HG03575 (cell line): ENCODE measurements around the gene GRIP2.

Experiments used
- ATAC-seq: cut with Tn5 transposase; IDR thresholded peaks from one replicate; pipeline ENCODE4 v1.9.1; 2021; ENCODE audit not compliant: unreplicated experiment, insufficient number of reproducible peaks, low FRiP score; ENCODE audit errors: extremely low read depth

Gene GRIP2

DNA sequence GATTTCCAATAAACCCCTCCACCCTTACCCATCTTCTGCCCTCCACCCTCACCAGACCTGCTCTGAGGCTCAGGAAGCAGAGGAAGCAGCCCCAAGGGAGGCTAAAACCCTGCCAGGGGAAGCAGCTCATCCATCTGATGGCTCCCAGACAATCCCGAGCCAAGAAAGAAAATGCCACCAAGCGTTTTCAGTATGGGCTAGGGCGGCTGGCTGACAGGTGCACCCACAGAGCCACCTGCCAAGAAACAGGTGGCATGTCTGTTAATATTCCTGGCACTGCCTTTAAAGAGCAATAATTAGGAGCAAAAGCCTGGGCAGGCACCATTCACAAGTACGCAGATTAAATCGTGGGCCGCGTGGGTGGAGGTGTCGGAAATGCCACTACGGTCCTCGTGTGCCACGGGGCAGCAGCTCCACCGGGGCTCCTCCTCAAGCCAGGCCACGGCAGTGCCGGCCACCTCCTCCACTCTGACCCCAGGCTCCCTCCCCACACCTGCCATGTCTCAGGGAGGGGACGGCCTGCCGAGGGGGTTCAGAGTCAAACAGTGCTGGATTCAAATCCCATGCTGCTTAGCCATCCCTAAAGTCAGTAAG lies 23.9 kb upstream of the GRIP2 start:
- no peak for ATAC-seq

- no peak for ATAC-seq
These were observed 22.2 kb upstream of the GRIP2 start for GRCh38 chr3:14562121-14562890.

GRCh38 chr3:14561051-14561960 lies 21.2 kb upstream of the GRIP2 start:
- ATAC-seq, result no peak

DNA sequence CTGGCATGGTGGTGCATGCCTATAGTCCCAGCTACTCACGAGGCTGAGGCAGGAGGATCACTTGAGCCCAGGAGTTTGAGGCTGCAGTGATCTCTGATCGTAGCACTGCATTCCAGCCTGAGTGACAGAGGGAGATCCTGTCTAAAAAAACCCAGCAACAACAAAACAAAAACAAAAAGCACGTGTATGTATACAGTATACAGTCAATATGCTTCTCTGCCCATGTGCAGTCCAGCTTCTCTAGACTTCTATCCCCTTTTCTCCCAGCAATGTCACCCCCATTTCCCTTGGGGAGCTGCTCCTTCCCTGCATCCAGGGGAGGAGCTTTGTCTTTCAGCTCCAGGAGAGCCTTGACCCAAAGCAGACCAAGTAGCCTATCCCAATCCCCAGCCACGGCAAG lies 20.0 kb upstream of the GRIP2 start:
- ATAC-seq, result no peak

DNA sequence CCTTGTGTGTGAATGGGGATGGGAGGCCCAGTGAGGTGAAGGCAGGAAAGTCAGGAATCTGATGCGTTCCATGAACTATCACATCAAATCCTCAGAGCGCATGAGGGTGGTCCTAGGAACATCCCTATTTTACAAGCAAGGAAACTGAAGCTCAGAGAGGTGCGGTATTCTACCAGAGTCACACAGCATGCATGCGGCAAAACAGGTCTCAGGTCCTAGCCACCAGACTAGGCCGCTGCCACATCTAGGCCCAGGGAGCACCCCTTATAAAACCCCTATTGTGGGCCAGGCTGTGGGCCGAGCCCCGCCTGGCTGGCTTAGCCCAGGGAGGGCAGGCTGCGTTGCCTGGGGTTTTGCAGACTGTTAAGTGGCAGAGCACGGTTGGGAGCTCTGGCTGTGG lies 17.9 kb upstream of the GRIP2 start:
- no peak for ATAC-seq

GRCh38 chr3:14555835-14556234 lies 15.7 kb upstream of the GRIP2 start:
- ATAC-seq, result no peak

GRCh38 chr3:14554715-14555114 lies 14.6 kb upstream of the GRIP2 start:
- no peak for ATAC-seq

DNA sequence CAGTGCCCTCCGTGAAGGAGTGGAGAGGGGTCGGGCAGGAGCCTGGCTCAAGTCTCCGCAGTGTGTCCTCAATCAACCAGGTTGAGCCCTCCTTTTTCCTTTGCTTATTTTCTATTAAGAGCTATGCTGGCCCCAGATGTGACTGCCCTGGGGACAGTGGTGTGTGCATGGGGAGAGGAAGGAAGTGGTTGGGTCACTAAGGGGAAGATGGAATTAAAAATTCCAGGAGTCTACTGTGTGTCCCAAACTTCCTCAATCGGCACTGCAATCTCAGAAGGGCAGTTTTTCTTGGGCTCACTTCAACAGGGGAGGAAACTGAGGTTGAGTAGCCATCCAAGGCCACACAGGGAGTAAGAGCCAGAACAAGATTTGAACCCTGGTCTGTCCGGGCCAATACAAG lies 13.7 kb upstream of the GRIP2 start:
- no peak for ATAC-seq

DNA sequence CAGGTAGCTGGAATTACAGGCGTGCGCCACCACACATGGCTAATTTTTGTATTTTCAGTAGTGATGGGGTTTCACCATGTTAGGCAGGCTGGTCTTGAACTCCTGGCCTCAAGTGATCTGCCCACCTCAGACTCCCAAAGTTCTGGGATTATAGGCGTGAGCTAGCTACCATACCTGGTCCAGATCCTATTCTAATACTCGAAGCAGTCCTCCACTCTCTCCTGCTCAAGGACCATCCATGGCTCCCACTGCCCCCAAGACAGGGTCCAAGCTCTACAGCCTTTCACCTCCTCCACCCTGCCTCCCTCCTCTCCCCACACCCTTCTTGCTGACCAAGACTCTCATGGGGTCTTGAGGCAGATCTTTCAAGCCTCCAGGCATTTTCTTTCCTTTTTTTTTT lies 12.6 kb upstream of the GRIP2 start:
- no peak for ATAC-seq

DNA sequence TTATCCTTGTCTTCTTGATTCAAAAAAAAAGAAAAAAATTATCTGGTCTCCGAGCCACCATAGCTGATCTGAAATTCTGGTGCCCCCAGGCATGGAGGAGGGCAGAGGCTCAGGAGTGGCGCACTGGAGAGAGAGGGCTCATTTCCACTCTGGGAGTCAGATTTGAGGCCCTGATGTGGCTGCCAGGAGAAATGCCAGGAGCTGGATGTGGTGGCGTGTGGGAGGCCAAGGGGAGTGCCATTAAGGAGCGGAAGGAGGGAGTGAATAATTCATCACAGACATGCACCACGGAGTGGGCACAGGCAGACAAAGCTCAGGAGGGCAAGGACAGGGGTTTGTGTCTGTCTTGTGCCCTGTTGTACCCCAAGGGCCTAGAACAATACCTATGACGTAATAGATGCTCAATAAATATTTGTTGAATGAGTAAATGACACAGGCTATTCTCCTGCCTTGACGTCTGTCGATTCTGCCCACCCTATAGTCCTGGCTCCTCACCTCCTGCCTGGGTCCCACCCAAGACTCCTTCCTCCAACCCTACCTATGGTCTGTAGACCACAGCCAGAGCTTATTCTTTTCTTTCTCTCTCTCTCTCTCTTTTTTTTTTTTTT lies 12.0 kb upstream of the GRIP2 start:
- ATAC-seq, result no peak

DNA sequence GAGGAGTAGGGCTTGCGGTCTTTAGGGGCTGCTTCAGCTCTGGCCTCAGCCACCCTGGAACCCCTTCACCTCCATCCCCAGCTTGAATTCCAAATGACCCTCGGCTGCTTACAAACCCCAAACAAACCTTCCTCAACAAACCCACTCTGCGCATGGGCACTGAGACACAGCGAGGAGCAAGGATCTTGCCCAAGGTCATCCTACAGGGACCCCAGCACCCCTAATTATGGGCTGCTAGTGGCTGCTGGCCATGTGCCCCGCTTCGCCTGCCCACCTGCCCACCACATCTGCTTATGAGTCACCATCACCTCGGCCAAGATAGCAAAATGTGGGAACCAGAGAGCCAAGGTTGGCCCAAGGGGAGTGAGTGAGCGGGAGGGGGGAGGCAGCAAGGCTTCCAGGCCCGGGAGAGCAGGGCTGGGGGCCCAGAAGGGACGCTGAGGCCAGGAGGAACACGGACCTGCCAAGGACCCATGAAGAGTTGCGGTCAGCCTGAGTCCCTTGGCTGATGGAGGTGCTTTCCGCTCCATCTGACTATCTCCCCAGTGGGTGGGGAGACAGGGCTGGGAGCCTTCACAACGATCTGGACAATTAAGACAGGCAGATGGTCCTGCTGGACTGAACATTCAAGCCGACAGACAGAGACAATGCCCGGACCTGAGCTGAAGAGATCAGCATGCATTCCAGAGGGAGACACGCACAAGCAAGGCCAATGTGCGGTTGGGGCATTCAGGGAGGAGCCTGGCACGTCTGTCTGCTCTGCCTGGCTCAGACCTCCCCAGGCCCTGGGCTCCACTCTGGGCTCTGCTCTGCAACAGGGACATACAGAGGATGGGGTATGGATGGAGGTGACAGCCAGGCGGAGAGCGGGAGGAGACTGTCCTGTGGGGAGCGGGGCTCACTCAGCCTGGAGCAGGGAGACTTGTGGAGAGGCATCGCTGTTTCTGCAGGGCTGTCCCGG lies 10.8 kb upstream of the GRIP2 start:
- no peak for ATAC-seq

GRCh38 chr3:14550181-14550580 lies 10.0 kb upstream of the GRIP2 start:
- no peak for ATAC-seq

GRCh38 chr3:14549256-14549919 lies 9.2 kb upstream of the GRIP2 start:
- no peak for ATAC-seq

GRCh38 chr3:14548321-14548729 lies 8.2 kb upstream of the GRIP2 start:
- ATAC-seq, result no peak

- ATAC-seq, result no peak
These were observed 7.6 kb upstream of the GRIP2 start for GRCh38 chr3:14547693-14548092.

GRCh38 chr3:14546041-14546440 lies 5.9 kb upstream of the GRIP2 start:
- ATAC-seq, result no peak

DNA sequence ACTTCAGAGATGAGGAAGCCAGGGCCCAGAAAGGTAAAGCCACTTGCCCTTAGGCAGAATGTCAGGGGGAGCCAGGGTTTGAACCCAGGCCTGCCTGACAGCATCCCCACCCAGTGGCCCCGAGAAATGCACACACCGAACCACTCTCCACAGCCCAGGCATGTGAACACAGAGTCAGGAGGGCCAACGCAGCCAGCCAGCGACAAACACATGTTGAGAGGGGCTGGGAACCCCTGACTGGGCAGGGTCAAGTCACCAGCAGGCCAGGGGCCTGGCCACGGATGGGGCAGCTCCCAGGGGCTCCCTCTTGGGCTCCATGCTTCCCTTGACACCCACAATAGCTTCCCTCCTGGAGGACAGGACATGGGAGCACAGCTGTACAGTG lies 5.1 kb upstream of the GRIP2 start:
- ATAC-seq, result no peak
